Activated T-cell treated with anti-CD3 and anti-CD28 coated beads for 4 hours (primary cell): ENCODE results near the gene KCNIP1.

Experiments used
- DNase-seq: peaks from one replicate; pipeline ENCODE4 v3.0.0-alpha.2; 2020

KCNIP1 gene

GRCh38 chr5:170571281-170571731 is 67.5 kb downstream of the KCNIP1 start:
- DNase-seq = no peak

- DNase-seq = no peak
Observed at GRCh38 chr5:170571875-170572852, 68.3 kb downstream of the KCNIP1 start.

- DNase-seq = no peak
Observed at GRCh38 chr5:170573114-170573513, 69.3 kb downstream of the KCNIP1 start.

- DNase-seq = no peak
Observed at GRCh38 chr5:170573660-170574059, 69.8 kb downstream of the KCNIP1 start.

- no peak for DNase-seq
Observed at GRCh38 chr5:170576602-170577535, 73.0 kb downstream of the KCNIP1 start.

- DNase-seq = no peak
Observed at GRCh38 chr5:170579601-170580000, 75.8 kb downstream of the KCNIP1 start.

- no peak for DNase-seq
Observed at GRCh38 chr5:170581211-170581610, 77.4 kb downstream of the KCNIP1 start.

GRCh38 chr5:170582644-170583330 is 79.0 kb downstream of the KCNIP1 start:
- DNase-seq = no peak

GRCh38 chr5:170584003-170584402 is 80.2 kb downstream of the KCNIP1 start:
- no peak for DNase-seq

GRCh38 chr5:170584450-170585058 is 80.7 kb downstream of the KCNIP1 start:
- no peak for DNase-seq

GRCh38 chr5:170585273-170585948 is 81.6 kb downstream of the KCNIP1 start:
- DNase-seq = no peak

- DNase-seq = no peak
Observed at GRCh38 chr5:170587808-170588207, 84.0 kb downstream of the KCNIP1 start.

- no peak for DNase-seq
Observed at GRCh38 chr5:170589643-170590042, 85.8 kb downstream of the KCNIP1 start.

GRCh38 chr5:170590566-170590965 is 86.7 kb downstream of the KCNIP1 start:
- no peak for DNase-seq

GRCh38 chr5:170591054-170591453 is 87.2 kb downstream of the KCNIP1 start:
- no peak for DNase-seq

GRCh38 chr5:170596482-170597044 is 92.7 kb downstream of the KCNIP1 start:
- no peak for DNase-seq

GRCh38 chr5:170597109-170597751 is 93.4 kb downstream of the KCNIP1 start:
- DNase-seq = no peak

GRCh38 chr5:170597872-170598271 is 94.1 kb downstream of the KCNIP1 start:
- DNase-seq = no peak

GRCh38 chr5:170599756-170600155 is 95.9 kb downstream of the KCNIP1 start:
- no peak for DNase-seq

- DNase-seq = no peak
Observed at GRCh38 chr5:170601619-170602018, 97.8 kb downstream of the KCNIP1 start.

GRCh38 chr5:170603109-170603508 is 99.3 kb downstream of the KCNIP1 start:
- no peak for DNase-seq
